ENCODE measurements around the gene CTNNBIP1. TPM values are rescaled to one million over a fixed set of nuclear protein-coding genes. Genes with fewer than 3 reads are reported as not detected.

CTNNBIP1 gene
- total and polyA plus RNA-seq, 2 donors (not counting 1 experiment from before 2014, with no cell fraction given): 6.9 to 8.7 TPM

- WGBS (ENCODE audit: insufficient coverage): 32% methylated on average over 4 of the region's 9 CpGs
- Histone ChIP-seq H3K79me2 (ENCODE audit: control insufficient read depth, insufficient read depth, low read length) (peaks cover 5% of the 10 kb centered on the region), H3K36me3 (replicated peaks in 1 of 2; ENCODE audit: control extremely low read depth in 1 of 2, control insufficient read depth in 1 of 2, extremely low read depth in 1 of 2, insufficient read depth in 2 of 2, low read length in 1 of 2) (no peaks in the 10 kb centered on the region), H3K27me3 (replicated peaks in 1 of 4; ENCODE audit: control extremely low read depth in 1 of 4, control insufficient read depth in 3 of 4, insufficient read depth in 4 of 4, low read length in 3 of 4) (no peaks in the 10 kb centered on the region), H4K20me1 (ENCODE audit: control insufficient read depth, insufficient read depth, low read length, poor library complexity, severe bottlenecking) (no peaks in the 10 kb centered on the region), H3K4me1 (ENCODE audit: control insufficient read depth in 2 of 2, insufficient read depth in 2 of 2, low read length in 2 of 2) (peaks cover 17 to 27% of the 10 kb centered on the region in 2 donors), H3K4me2 (replicated peaks; ENCODE audit: low read depth, low read length, poor library complexity, severe bottlenecking) (no peak overlapping the region), H3K27ac (ENCODE audit: low read length in 2 of 2) (no peak overlapping the region), H3K4me3 (ENCODE audit: control extremely low read depth in 1 of 5, extremely low read depth in 1 of 5, insufficient read depth in 1 of 5, low read depth in 2 of 5, low read length in 4 of 5) (no peak overlapping the region), H2AFZ (ENCODE audit: insufficient read depth, low read depth, low read length, poor library complexity, severe bottlenecking) (no peak overlapping the region), H3K9me3 (ENCODE audit: control extremely low read depth in 1 of 3, control insufficient read depth in 2 of 3, insufficient read depth in 1 of 3, low read length in 2 of 3) (peaks cover 0 to 5% (median 0%) of the 10 kb centered on the region in 3 donors), H3K9ac (ENCODE audit: low read length) (no peak overlapping the region)
- ATAC-seq (ENCODE audit: low read depth): no peak
- POLR2A ChIA-PET: interaction anchor here (0.5 kb wide), 1 partner anchor 11 kb away, joined by 16 read pairs; no protein-coding TSS in a partner anchor
- H3K4me1 Mint-ChIP-seq: peaks cover 23% of the 10 kb centered on the region
- H3K27ac Mint-ChIP-seq: no peak overlapping the region
- DNase-seq: no peak
- intact Hi-C loops (cut with micrococcal nuclease): no loop called here
- no peaks in the 10 kb centered on the region for H3K9me3 Mint-ChIP-seq (ENCODE audit: insufficient read depth)
- no peak overlapping the region for H3K4me3 Mint-ChIP-seq
- no peaks in the 10 kb centered on the region for H3K27me3 Mint-ChIP-seq
- TF ChIP-seq CTCF (IDR thresholded peaks at IDR 0.05): no peak
- TF ChIP-seq EZH2 (IDR thresholded peaks at IDR 0.05; ENCODE audit: borderline replicate concordance, insufficient read depth, low read depth, low read length, poor library complexity, severe bottlenecking): no peak
- CTCF ChIA-PET: interaction anchor here (1.2 kb wide), 1 partner anchor 23 kb away, joined by 5 read pairs; no protein-coding TSS in a partner anchor
Measured at GRCh38 chr1:9845914-9846313, 64.2 kb downstream of the CTNNBIP1 start.

- H3K9me3 ChIP-seq (ENCODE audit: control extremely low read depth in 1 of 3, control insufficient read depth in 2 of 3, insufficient read depth in 1 of 3, low read length in 2 of 3): peaks cover 0 to 5% (median 0%) of the 10 kb centered on the region in 3 donors
- H3K4me1 Mint-ChIP-seq: peaks cover 14% of the 10 kb centered on the region
- H3K4me2 ChIP-seq (replicated peaks; ENCODE audit: low read depth, low read length, poor library complexity, severe bottlenecking): no peak overlapping the region
- no peaks in the 10 kb centered on the region for H4K20me1 ChIP-seq (ENCODE audit: control insufficient read depth, insufficient read depth, low read length, poor library complexity, severe bottlenecking)
- no peak overlapping the region for H2AFZ ChIP-seq (ENCODE audit: insufficient read depth, low read depth, low read length, poor library complexity, severe bottlenecking)
- H3K27me3 ChIP-seq (replicated peaks in 1 of 4; ENCODE audit: control extremely low read depth in 1 of 4, control insufficient read depth in 3 of 4, insufficient read depth in 4 of 4, low read length in 3 of 4): no peaks in the 10 kb centered on the region
- H3K9ac ChIP-seq (ENCODE audit: low read length): no peak overlapping the region
- H3K4me3 ChIP-seq (ENCODE audit: control extremely low read depth in 1 of 5, extremely low read depth in 1 of 5, insufficient read depth in 1 of 5, low read depth in 2 of 5, low read length in 4 of 5): no peak overlapping the region
- H3K4me1 ChIP-seq (ENCODE audit: control insufficient read depth in 2 of 2, insufficient read depth in 2 of 2, low read length in 2 of 2): peaks cover 11 to 19% of the 10 kb centered on the region in 2 donors
- 100% methylated on average over 2 of the region's 7 CpGs for WGBS (ENCODE audit: insufficient coverage)
- H3K36me3 ChIP-seq (replicated peaks in 1 of 2; ENCODE audit: control extremely low read depth in 1 of 2, control insufficient read depth in 1 of 2, extremely low read depth in 1 of 2, insufficient read depth in 2 of 2, low read length in 1 of 2): no peaks in the 10 kb centered on the region
- POLR2A ChIA-PET: interaction anchor here (0.5 kb wide), 1 partner anchor 58 kb away, joined by 3 read pairs; no protein-coding TSS in a partner anchor
- ATAC-seq (ENCODE audit: low read depth) (no peak), DNase-seq (no peak)
- no peak overlapping the region for H3K27ac ChIP-seq (ENCODE audit: low read length in 2 of 2)
- H3K27ac Mint-ChIP-seq: no peak overlapping the region
- no peaks in the 10 kb centered on the region for H3K79me2 ChIP-seq (ENCODE audit: control insufficient read depth, insufficient read depth, low read length)
- no peaks in the 10 kb centered on the region for H3K27me3 Mint-ChIP-seq
- no peaks in the 10 kb centered on the region for H3K9me3 Mint-ChIP-seq (ENCODE audit: insufficient read depth)
- TF ChIP-seq EZH2 (IDR thresholded peaks at IDR 0.05; ENCODE audit: borderline replicate concordance, insufficient read depth, low read depth, low read length, poor library complexity, severe bottlenecking): no peak
- no peak for TF ChIP-seq CTCF (IDR thresholded peaks at IDR 0.05)
- intact Hi-C loops (cut with micrococcal nuclease): no loop called here
- H3K4me3 Mint-ChIP-seq: no peak overlapping the region
- CTCF ChIA-PET: interaction anchor here (0.5 to 1.2 kb wide), 2 partner anchors 24 to 45 kb away, joined by 3 to 5 read pairs; no protein-coding TSS in a partner anchor
Measured at GRCh38 chr1:9844756-9845155, 65.3 kb downstream of the CTNNBIP1 start.
